Astrocyte (in vitro differentiated cells and primary cell): Measurements from ENCODE around the gene C2CD2. TPM values are rescaled to one million over a fixed set of nuclear protein-coding genes. Genes with fewer than 3 reads are reported as not detected.

ENCODE experiments used
- DNase-seq: peaks from one replicate; pipeline ENCODE4 v3.0.0-alpha.2; 2010; ENCODE audit warnings: low read depth
- FAIRE-seq: peaks from 2 replicates; lab custom pipeline; 2011; peaks lifted over from hg19 to GRCh38; lab: Jason Lieb, UNC
- H2AFZ ChIP-seq: 2 replicates; pipeline ENCODE4 v1.6.0; 2012; ENCODE audit warnings: low read depth, low read length, inconsistent platforms
- H3K27ac ChIP-seq: 2 replicates; pipeline ENCODE4 v1.5.1; 2011; ENCODE audit warnings: low read depth, low read length, inconsistent platforms
- H3K27me3 ChIP-seq: 2 replicates; pipeline ENCODE4 v1.6.0; 2011; ENCODE audit warnings: low read length, inconsistent platforms; ENCODE audit not compliant: insufficient read depth
- H3K36me3 ChIP-seq: 2 replicates; pipeline ENCODE4 v1.5.1; 2011; ENCODE audit warnings: low read length, inconsistent platforms; ENCODE audit not compliant: insufficient read depth
- H3K4me1 ChIP-seq: 2 replicates; pipeline ENCODE4 v1.5.1; 2011; ENCODE audit warnings: low read length, inconsistent platforms; ENCODE audit not compliant: insufficient read depth
- H3K4me2 ChIP-seq: 2 replicates; pipeline ENCODE4 v1.6.0; 2012; ENCODE audit warnings: low read length, inconsistent platforms
- H3K4me3 ChIP-seq: 2 replicates; pipeline ENCODE4 v1.5.1; 2011; ENCODE audit warnings: low read depth, mild to moderate bottlenecking, low read length, inconsistent platforms; ENCODE audit not compliant: insufficient read depth
- H3K79me2 ChIP-seq: 2 replicates; pipeline ENCODE4 v1.6.0; 2012; ENCODE audit warnings: mild to moderate bottlenecking, low read length, inconsistent platforms; ENCODE audit not compliant: insufficient read depth
- H3K9ac ChIP-seq: 2 replicates; pipeline ENCODE4 v1.6.0; 2012; ENCODE audit warnings: mild to moderate bottlenecking, low read length, inconsistent platforms
- H3K9me3 ChIP-seq: 2 replicates; pipeline ENCODE4 v1.5.1; 2012; ENCODE audit warnings: low read depth, mild to moderate bottlenecking, low read length, inconsistent platforms; ENCODE audit not compliant: insufficient read depth
- H4K20me1 ChIP-seq: 2 replicates; pipeline ENCODE4 v1.6.0; 2012; ENCODE audit warnings: low read length, inconsistent platforms; ENCODE audit not compliant: insufficient read depth
- H3K27ac Mint-ChIP-seq: one replicate; pipeline ENCODE4 v1.8.0; 2021; ENCODE audit warnings: mild to moderate bottlenecking, mixed read lengths; ENCODE audit not compliant: unreplicated experiment
- H3K27me3 Mint-ChIP-seq: one replicate; pipeline ENCODE4 v1.8.0; 2021; ENCODE audit warnings: low read depth, mixed read lengths; ENCODE audit not compliant: unreplicated experiment
- H3K36me3 Mint-ChIP-seq: one replicate; pipeline ENCODE4 v1.8.0; 2021; ENCODE audit warnings: low read depth, mixed read lengths; ENCODE audit not compliant: unreplicated experiment
- H3K4me1 Mint-ChIP-seq: one replicate; pipeline ENCODE4 v1.8.0; 2021; ENCODE audit warnings: low read depth, mixed read lengths; ENCODE audit not compliant: unreplicated experiment
- H3K4me3 Mint-ChIP-seq: one replicate; pipeline ENCODE4 v1.8.0; 2021; ENCODE audit warnings: mild to moderate bottlenecking, moderate library complexity, mixed read lengths; ENCODE audit not compliant: unreplicated experiment
- H3K9me3 Mint-ChIP-seq: one replicate; pipeline ENCODE4 v1.8.0; 2021; ENCODE audit warnings: mild to moderate bottlenecking, mixed read lengths; ENCODE audit not compliant: unreplicated experiment
- CTCF ChIP-seq: IDR thresholded peaks from 2 replicates; pipeline ENCODE4 v1.5.1; 2011; ENCODE audit warnings: low read depth, mild to moderate bottlenecking, inconsistent platforms, low read length, moderate library complexity; ENCODE audit not compliant: insufficient read depth
- EZH2 ChIP-seq: IDR thresholded peaks from 2 replicates; pipeline ENCODE4 v1.6.1; 2012; ENCODE audit warnings: mild to moderate bottlenecking, low read length, inconsistent platforms; ENCODE audit not compliant: insufficient read depth
- total RNA-seq: library from RNA; stranded (reverse); gene quantifications from 2 replicates; pipeline ENCODE4 v1.2.1, GENCODE V29; 2021

Gene C2CD2
- total RNA-seq, 1 donor from 2014 or later = 8.3 TPM

GRCh38 chr21:41851090-41851790 is 102.6 kb downstream of the C2CD2 start:
- no peaks in the 10 kb centered on the region for H3K9me3 ChIP-seq
- peaks cover 27% of the 10 kb centered on the region for H3K36me3 Mint-ChIP-seq
- H3K27me3 ChIP-seq = no peaks in the 10 kb centered on the region
- no peaks in the 10 kb centered on the region for H3K4me1 ChIP-seq
- no peak overlapping the region for H2AFZ ChIP-seq
- no peak overlapping the region for H3K4me2 ChIP-seq
- no peaks in the 10 kb centered on the region for H3K79me2 ChIP-seq
- no peaks in the 10 kb centered on the region for H3K27me3 Mint-ChIP-seq
- no peak overlapping the region for H3K4me3 Mint-ChIP-seq
- H3K4me1 Mint-ChIP-seq = peaks cover 2% of the 10 kb centered on the region
- no peak overlapping the region for H3K9ac ChIP-seq
- DNase-seq = no peak
- H3K27ac ChIP-seq = no peak overlapping the region
- no peak overlapping the region for H3K4me3 ChIP-seq
- H3K36me3 ChIP-seq = peaks cover 4% of the 10 kb centered on the region
- H3K9me3 Mint-ChIP-seq = no peaks in the 10 kb centered on the region
- FAIRE-seq = no peak
- no peak for TF ChIP-seq EZH2
- no peak for TF ChIP-seq CTCF
- no peaks in the 10 kb centered on the region for H4K20me1 ChIP-seq
- no peak overlapping the region for H3K27ac Mint-ChIP-seq

- H3K9me3 Mint-ChIP-seq = no peaks in the 10 kb centered on the region
- DNase-seq = no peak
- no peak for FAIRE-seq
- Histone ChIP-seq H3K9ac (no peak overlapping the region), H3K9me3 (no peaks in the 10 kb centered on the region), H3K79me2 (no peaks in the 10 kb centered on the region), H3K4me2 (no peak overlapping the region), H3K4me1 (no peaks in the 10 kb centered on the region), H4K20me1 (no peaks in the 10 kb centered on the region), H3K27me3 (no peaks in the 10 kb centered on the region), H3K4me3 (no peak overlapping the region), H2AFZ (no peak overlapping the region), H3K36me3 (peaks cover 4% of the 10 kb centered on the region), H3K27ac (no peak overlapping the region)
- TF ChIP-seq EZH2 = no peak
- TF ChIP-seq CTCF = no peak
- peaks cover 2% of the 10 kb centered on the region for H3K4me1 Mint-ChIP-seq
- H3K27me3 Mint-ChIP-seq = no peaks in the 10 kb centered on the region
- H3K4me3 Mint-ChIP-seq = no peak overlapping the region
- no peak overlapping the region for H3K27ac Mint-ChIP-seq
- H3K36me3 Mint-ChIP-seq = peaks cover 31% of the 10 kb centered on the region
These were observed 103.7 kb downstream of the C2CD2 start for GRCh38 chr21:41850085-41850484.

- H3K9me3 ChIP-seq = no peaks in the 10 kb centered on the region
These were observed 104.7 kb downstream of the C2CD2 start for GRCh38 chr21:41848958-41849580.

More at GRCh38 chr21:41848958-41849580, 104.7 kb downstream of the C2CD2 start:
- no peak for DNase-seq
- no peak overlapping the region for H3K27ac ChIP-seq
- H2AFZ ChIP-seq = no peak overlapping the region
- no peaks in the 10 kb centered on the region for H3K27me3 ChIP-seq
- H3K36me3 ChIP-seq = peaks cover 4% of the 10 kb centered on the region
- H3K9ac ChIP-seq = no peak overlapping the region
- FAIRE-seq = no peak
- H3K9me3 Mint-ChIP-seq = no peaks in the 10 kb centered on the region
- H3K27ac Mint-ChIP-seq = no peak overlapping the region
- peaks cover 2% of the 10 kb centered on the region for H3K4me1 Mint-ChIP-seq
- H3K4me1 ChIP-seq = no peaks in the 10 kb centered on the region
- no peak overlapping the region for H3K4me2 ChIP-seq
- H3K79me2 ChIP-seq = no peaks in the 10 kb centered on the region
- peaks cover 3% of the 10 kb centered on the region for H4K20me1 ChIP-seq
- H3K27me3 Mint-ChIP-seq = no peaks in the 10 kb centered on the region
- H3K36me3 Mint-ChIP-seq = peaks cover 24% of the 10 kb centered on the region
- no peak overlapping the region for H3K4me3 Mint-ChIP-seq
- no peak for TF ChIP-seq CTCF
- TF ChIP-seq EZH2 = no peak
- H3K4me3 ChIP-seq = no peak overlapping the region
